Lower leg skin (tissue), 4 donors: ENCODE measurements around the gene PHF13. TPM values are rescaled to one million over a fixed set of nuclear protein-coding genes. Genes with fewer than 3 reads are reported as not detected.
A peak's percentile ranks its signal among the peaks of the same experiment; 100 is the strongest.

Experiments used
- DNase-seq, 2 donors: peaks; one replicate each; pipeline ENCODE4 v3.0.0-alpha.2; 2019; ENCODE audit warnings: low spot score in 2 of 2
- H3K4me3 ChIP-seq: fragments of 200-600 bp; sonication (generic); 2 replicates; pipeline ENCODE4 v1.5.1; 2017; ENCODE audit warnings: mild to moderate bottlenecking, low read depth; ENCODE audit not compliant: poor library complexity, severe bottlenecking
- POLR2A ChIP-seq, 2 donors: fragments of 450-650 bp; IDR thresholded peaks; one replicate each; pipeline ENCODE4 v1.6.1; 2016 to 2017; ENCODE audit warnings: antibody characterized with exemption in 2 of 2, mild to moderate bottlenecking in 1 of 2, moderate library complexity in 1 of 2
- WGBS, 2 donors: methylation state at CpG; one replicate each; pipeline ENCODE4 v1.1.5; 2018; 5-methylcytosine and 5-hydroxymethylcytosine counted together
- intact Hi-C: fragments of 100-400 bp; cut with DNase I; formaldehyde crosslinking; loops from one replicate; pipeline ENCODE4 v1.15.0; 2023; ENCODE audit warnings: low total_unique reads
- total RNA-seq, 4 donors: library from RNA; depleted of rRNA; stranded (reverse); fragments of >200 nt; gene quantifications; one replicate each; pipeline ENCODE4 v1.1.0, GENCODE V29; 2016
- TF ChIP-seq, protein P1 (sequence below), 3 donors: fragments of 450-650 bp; IDR thresholded peaks; one replicate each; pipeline ENCODE4 v1.5.1; 2016; ENCODE audit warnings: antibody characterized with exemption in 3 of 3, mild to moderate bottlenecking in 3 of 3, moderate library complexity in 2 of 3

The PHF13 gene
- total RNA-seq, 4 donors from 2014 or later: 18.4 to 26.7 (median 21.1) TPM

DNA sequence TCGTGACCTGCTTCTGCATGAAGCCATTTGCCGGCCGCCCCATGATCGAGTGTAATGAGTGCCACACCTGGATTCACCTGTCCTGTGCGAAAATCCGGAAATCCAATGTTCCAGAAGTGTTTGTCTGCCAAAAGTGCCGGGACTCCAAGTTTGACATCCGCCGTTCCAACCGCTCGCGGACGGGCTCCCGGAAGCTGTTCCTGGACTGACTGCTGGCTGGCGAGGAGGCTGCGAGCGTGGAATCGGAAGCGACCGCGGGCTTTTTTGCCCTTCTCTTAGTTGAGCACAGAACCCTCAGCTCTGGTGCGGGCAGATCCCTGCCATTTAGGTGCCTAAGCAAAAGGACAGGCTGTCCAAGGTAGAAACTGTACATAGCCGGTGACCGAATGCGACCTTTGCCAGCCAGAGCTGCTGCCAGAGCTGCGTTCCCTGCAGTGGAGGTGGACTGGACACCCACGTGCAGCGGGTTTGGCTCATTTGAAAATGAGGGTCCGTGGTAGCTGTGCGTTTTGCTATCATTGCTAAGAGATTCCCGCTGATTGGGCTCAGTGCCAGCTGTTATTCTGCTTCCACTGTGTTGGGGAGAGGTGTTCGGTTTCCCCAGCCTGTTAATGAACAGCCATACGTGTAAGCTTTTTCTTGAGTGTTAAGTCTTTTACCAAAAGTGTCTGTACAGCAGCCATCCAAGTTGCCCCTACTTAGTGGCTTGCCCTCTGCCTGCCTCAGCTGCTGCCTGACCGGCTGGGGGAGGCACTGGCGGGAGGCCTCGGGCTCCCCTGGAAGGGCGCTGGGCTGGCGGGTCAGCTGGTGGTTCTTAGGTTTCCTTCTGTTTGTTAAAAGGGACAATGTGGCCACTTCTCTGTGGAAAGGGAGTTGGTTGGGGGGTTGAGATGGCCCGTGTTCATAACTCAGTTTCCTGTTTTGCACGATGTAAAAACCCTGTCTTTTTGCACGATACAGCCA, 8.2 kb downstream of the PHF13 start:
- 89 to 90% methylated on average over 41 of the region's 41 CpGs for WGBS, 2 donors
- TF ChIP-seq, protein P1, sequence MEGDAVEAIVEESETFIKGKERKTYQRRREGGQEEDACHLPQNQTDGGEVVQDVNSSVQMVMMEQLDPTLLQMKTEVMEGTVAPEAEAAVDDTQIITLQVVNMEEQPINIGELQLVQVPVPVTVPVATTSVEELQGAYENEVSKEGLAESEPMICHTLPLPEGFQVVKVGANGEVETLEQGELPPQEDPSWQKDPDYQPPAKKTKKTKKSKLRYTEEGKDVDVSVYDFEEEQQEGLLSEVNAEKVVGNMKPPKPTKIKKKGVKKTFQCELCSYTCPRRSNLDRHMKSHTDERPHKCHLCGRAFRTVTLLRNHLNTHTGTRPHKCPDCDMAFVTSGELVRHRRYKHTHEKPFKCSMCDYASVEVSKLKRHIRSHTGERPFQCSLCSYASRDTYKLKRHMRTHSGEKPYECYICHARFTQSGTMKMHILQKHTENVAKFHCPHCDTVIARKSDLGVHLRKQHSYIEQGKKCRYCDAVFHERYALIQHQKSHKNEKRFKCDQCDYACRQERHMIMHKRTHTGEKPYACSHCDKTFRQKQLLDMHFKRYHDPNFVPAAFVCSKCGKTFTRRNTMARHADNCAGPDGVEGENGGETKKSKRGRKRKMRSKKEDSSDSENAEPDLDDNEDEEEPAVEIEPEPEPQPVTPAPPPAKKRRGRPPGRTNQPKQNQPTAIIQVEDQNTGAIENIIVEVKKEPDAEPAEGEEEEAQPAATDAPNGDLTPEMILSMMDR (IDR thresholded peaks at IDR 0.05): no peak
- TF ChIP-seq POLR2A (IDR thresholded peaks at IDR 0.05): no peak
- H3K4me3 ChIP-seq: no peak overlapping the region
- intact Hi-C loops: no loop called here
- no peak for DNase-seq

DNA sequence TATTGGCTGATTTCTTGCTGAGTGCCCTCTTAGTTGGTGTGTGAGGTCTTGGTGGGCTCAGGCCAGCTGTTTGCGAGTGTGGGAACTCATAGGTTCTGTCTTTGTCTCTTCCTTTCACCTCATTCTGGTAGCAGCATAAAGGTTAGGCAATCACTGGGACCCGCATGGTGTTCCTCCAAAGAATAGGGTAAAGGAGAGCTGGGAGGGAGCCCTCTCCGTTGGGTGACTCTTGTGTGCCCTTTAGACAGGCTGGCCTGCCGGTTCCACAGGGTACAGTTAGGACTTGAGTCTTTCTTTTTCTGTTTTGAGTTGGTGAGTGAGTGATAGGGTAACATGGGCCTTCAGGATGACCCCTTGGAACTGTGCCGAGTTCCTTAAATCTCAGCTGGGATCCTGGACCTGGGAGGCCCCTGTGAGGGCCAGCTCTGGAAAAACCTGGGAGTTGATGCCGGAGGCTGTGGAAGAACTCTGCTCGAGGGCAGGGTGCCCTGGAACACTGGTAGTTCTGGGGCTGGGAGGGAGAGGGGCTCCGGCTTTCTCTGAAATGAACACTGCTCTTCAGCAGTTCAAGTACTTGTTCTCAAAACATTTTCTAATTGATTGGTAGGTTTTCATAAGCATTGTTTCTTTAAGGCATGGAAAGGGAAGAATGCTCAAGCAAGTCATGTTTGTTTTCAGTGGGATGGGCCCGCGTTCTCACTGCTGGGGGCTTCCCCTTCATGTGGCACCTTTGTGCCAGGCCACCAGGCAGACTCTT, 9.0 kb downstream of the PHF13 start:
- intact Hi-C loops: no loop called here
- 66 to 83% methylated on average over 10 of the region's 10 CpGs for WGBS, 2 donors

DNA sequence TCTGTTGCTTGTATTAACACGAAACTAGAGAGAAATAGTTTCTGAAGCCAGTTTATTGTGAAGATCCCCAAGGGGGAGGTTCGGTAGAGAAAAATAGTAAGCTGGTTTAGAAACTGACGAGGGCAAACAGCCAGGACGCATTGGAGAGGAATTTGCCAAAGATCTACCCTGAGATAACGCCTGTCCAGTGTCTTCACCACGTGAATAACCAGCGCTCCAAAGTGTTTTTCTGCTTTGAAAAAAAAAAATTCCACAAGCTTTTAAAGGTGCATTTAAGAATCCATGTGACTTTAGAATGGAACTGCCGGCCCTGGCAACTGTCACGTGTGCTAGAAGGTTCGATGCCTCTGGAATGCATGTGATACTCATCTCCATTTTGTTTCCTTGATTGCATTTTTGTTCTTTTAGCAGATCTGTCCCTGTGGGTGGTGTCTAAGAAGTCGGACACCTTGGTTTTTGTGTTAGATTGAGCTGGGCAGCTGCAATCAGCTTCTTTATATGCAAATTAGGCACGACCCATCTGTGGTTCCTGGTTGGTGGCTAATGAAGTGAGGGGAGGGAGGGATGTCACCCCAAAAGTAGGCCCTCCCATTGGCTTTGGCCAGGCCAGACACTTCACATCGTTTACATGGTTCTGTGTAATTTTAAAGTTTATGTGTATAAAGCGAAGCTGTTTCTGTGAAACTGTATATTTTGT, 9.9 kb downstream of the PHF13 start:
- DNase-seq: no peak
- TF ChIP-seq POLR2A (IDR thresholded peaks at IDR 0.05): no peak
- TF ChIP-seq, protein P1 (IDR thresholded peaks at IDR 0.05): no peak
- WGBS, 2 donors: 59 to 62% methylated on average over 14 of the region's 14 CpGs
- H3K4me3 ChIP-seq: no peak overlapping the region
- intact Hi-C loops: no loop called here

More for the DNA sequence above, 9.0 kb downstream of the PHF13 start:
- H3K4me3 ChIP-seq: no peak overlapping the region
- no peak for TF ChIP-seq POLR2A (IDR thresholded peaks at IDR 0.05)
- TF ChIP-seq, protein P1 (IDR thresholded peaks at IDR 0.05): no peak
- DNase-seq: no peak

DNA sequence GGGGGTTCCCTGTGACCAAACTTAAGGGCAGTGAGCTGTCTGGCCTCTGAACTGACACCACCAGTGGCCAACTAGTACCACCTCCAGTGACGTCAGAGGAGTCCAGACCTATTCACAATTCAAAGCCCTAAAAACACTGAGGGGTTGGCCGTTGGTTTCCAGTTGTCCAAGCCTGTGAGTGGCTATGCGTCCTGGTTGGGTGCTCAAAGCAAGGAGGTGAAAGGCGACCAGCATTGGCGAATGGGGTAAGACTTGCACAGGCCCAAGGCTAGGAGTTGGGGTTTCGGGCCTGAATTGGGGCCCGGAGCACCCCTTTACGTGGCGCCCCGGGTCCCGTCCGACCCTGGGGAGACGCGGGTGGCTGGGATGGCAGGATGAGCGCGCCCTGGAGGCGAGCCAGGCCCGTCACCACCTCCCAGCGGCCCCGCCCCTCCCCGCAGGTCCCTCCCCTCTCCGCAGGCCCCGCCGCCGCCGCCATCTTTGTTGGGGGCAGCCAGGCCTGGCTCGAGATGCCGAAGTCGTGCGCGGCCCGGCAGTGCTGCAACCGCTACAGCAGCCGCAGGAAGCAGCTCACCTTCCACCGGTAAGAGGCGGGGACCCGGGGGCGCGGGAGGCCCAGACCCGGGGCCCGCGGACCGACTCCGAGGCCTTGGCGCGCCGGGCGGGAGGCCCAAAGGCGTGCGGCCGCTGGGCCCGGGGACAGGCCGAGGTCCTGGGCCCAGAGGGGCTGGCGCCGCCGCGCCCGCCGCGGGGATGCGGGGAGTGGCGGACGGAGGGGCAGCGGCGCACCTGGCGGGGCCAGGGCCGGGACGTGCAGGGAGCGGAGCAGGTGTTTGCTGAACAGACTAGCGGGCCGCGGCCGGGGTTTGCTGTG, 11.4 kb downstream of the PHF13 start, which contains the start of gene THAP3:
TSS of gene THAP3 (plus strand) at position 159 of the 874 bp plus-strand sequence. CDS start at position 510, 351 bp downstream.
- TF ChIP-seq POLR2A (IDR thresholded peaks at IDR 0.05): no peak
- TF ChIP-seq, protein P1 (IDR thresholded peaks at IDR 0.05): no peak
- intact Hi-C loops: no loop called here
- peak within 1 kb of the TSS; percentile 77 for H3K4me3 ChIP-seq
- DNase-seq: peak; percentile 75 to 96
- WGBS, 2 donors: 2 to 6% methylated on average over 14 to 39 of the region's 73 CpGs
